Measurements from ENCODE around the gene FBLN5. TPM values are rescaled to one million over a fixed set of nuclear protein-coding genes. Genes with fewer than 3 reads are reported as not detected.

The FBLN5 gene
- total RNA-seq, 1 experiment from 2014 or later: 1.0 TPM

DNA sequence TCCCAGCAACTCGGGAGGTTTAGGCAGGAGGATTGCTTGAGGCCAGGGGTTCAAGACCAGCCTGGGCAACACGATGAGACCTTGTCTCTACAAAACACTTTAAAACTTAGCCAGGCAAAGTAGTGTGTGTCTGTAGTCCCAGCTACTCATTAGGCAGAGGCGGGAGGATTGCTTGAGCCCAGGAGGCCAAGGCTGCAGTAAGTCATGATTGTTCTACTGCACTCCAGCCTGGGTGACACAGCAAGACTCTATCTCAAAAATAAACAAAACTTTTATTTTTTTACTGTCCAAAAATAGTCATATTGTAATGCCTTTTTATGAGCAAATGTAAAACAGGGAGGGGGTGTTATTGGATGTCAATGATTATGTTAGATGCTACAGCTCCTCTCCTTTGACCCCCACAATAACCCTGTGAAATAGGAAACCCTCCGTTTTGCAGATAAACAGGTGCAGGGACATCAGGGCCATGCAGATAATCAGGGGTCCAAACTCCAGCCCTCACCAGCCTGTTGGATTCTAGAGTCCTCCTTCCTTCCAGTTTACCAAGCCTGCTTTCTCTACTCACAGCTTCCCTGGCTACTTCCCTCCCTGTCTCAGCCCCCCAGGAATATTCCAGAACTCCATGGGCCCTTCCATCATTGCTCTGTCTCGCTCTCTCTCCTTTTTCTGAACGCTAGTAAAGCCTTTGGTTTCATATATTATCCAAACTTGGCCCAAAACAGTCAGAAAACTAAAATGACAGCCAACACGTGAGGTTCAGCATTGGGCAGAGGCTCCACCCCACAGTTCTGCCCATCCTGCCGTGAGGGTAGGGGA lies 5.9 kb upstream of the FBLN5 start:
- H2AK5ac ChIP-seq (ENCODE audit: insufficient read length, low read length): no peak overlapping the region
- H3K23me2 ChIP-seq (ENCODE audit: insufficient read length, low read depth, low read length, poor library complexity, severe bottlenecking): no peaks in the 10 kb centered on the region
- Mint-ChIP-seq H3K27ac (no peak overlapping the region; a peak in 1 of 7 replicates), H3K4me3 (no peak overlapping the region), H3K4me1 (peaks cover under 1% of the 10 kb centered on the region in 2 experiments; a peak in 2 of 4 replicates), H3K9me3 (no peaks in the 10 kb centered on the region), H3K27me3 (ENCODE audit: low read depth) (peaks cover 32% of the 10 kb centered on the region), H3K36me3 (ENCODE audit: insufficient read depth in 1 of 3, low read depth in 3 of 3) (no peaks in the 10 kb centered on the region)
- no peak overlapping the region for H2BK20ac ChIP-seq (ENCODE audit: low read depth, low read length, poor library complexity, severe bottlenecking)
- no peak overlapping the region for H3T11ph ChIP-seq (ENCODE audit: low read length)
- H3K4ac ChIP-seq (ENCODE audit: low read depth, low read length): no peak overlapping the region
- no peak overlapping the region for H2BK5ac ChIP-seq (ENCODE audit: insufficient read length, low read length)
- no peaks in the 10 kb centered on the region for H3K79me2 ChIP-seq (ENCODE audit: insufficient read depth, low read length)
- H3K4me2 ChIP-seq (ENCODE audit: insufficient read depth, insufficient read length, low read length): no peak overlapping the region
- H3K14ac ChIP-seq (ENCODE audit: insufficient read depth, low read length): no peak overlapping the region; the same call in 1 of the 2 replicates
- H4K20me1 ChIP-seq (ENCODE audit: control insufficient read depth, insufficient read depth, insufficient read length): no peaks in the 10 kb centered on the region
- no peak overlapping the region for H3K56ac ChIP-seq (ENCODE audit: insufficient read length, low read depth, low read length)
- H3K23ac ChIP-seq (ENCODE audit: insufficient read length, low read depth, low read length): no peak overlapping the region
- H4K91ac ChIP-seq (ENCODE audit: insufficient read length, low read depth, low read length): no peak overlapping the region
- H2BK12ac ChIP-seq (ENCODE audit: insufficient read length, low read depth, low read length): no peak overlapping the region
- no peak overlapping the region for H3K18ac ChIP-seq (ENCODE audit: insufficient read length, low read depth, low read length)
- H3K27me3 ChIP-seq (ENCODE audit: insufficient read depth, low read length): no peaks in the 10 kb centered on the region
- no peak for TF ChIP-seq CTCF (conservative IDR thresholded peaks at IDR 0.05)
- no peak overlapping the region for H2BK120ac ChIP-seq (ENCODE audit: low read depth, low read length, poor library complexity, severe bottlenecking)
- WGBS (ENCODE audit: extremely low coverage, insufficient read length, low lambda C conversion rate): no CpG with 5 or more reads among the region's 8 CpGs
- no peak overlapping the region for H2AFZ ChIP-seq (ENCODE audit: low read length)
- H3K4me1 ChIP-seq (ENCODE audit: insufficient read depth, low read length): no peaks in the 10 kb centered on the region
- H3K27ac ChIP-seq (ENCODE audit: insufficient read length, low read depth, low read length): no peak overlapping the region
- H3K79me1 ChIP-seq (ENCODE audit: insufficient read depth, low read depth, low read length, poor library complexity, severe bottlenecking): no peaks in the 10 kb centered on the region
- DNase-seq: no peak
- H3K9me3 ChIP-seq (ENCODE audit: control insufficient read depth, low read depth, low read length): no peaks in the 10 kb centered on the region
- no peak overlapping the region for H4K5ac ChIP-seq (ENCODE audit: insufficient read length, low read depth, low read length)
- H2BK15ac ChIP-seq (ENCODE audit: low read depth, low read length): no peak overlapping the region
- no peak overlapping the region for H3K9ac ChIP-seq (ENCODE audit: extremely low read depth, insufficient read length, low read length)
- no peak overlapping the region for H4K8ac ChIP-seq (replicated peaks; ENCODE audit: insufficient read length, low read depth, low read length)

Measured in H9 (cell line).